Suprapubic skin (tissue), 4 donors: ENCODE results near the gene PSMD13. TPM values are rescaled to one million over a fixed set of nuclear protein-coding genes. Genes with fewer than 3 reads are reported as not detected.

Experiments
- DNase-seq, 2 donors: peaks; one replicate each; pipeline ENCODE4 v3.0.0-alpha.2; 2019; ENCODE audit warnings: low spot score in 2 of 2
- H3K27ac ChIP-seq: fragments of 200-600 bp; sonication (generic); one replicate; pipeline ENCODE4 v1.5.1; 2019
- H3K27me3 ChIP-seq: fragments of 200-600 bp; sonication (generic); one replicate; pipeline ENCODE4 v1.5.1; 2019
- H3K36me3 ChIP-seq: fragments of 200-600 bp; sonication (generic); one replicate; pipeline ENCODE4 v1.5.1; 2019
- H3K4me1 ChIP-seq: fragments of 200-600 bp; sonication (generic); one replicate; pipeline ENCODE4 v1.5.1; 2019
- H3K4me3 ChIP-seq: fragments of 200-600 bp; sonication (generic); one replicate; pipeline ENCODE4 v1.5.1; 2019; ENCODE audit warnings: mild to moderate bottlenecking
- H3K9me3 ChIP-seq: fragments of 200-600 bp; sonication (generic); one replicate; pipeline ENCODE4 v1.5.1; 2019
- CTCF ChIP-seq, 2 donors: fragments of 200-600 bp in 1 of 2; fragments of 450-650 bp in 1 of 2; sonication (generic) in 1 of 2; IDR thresholded peaks; one replicate each; pipeline ENCODE4 v1.5.1; 2016 to 2019; ENCODE audit warnings: antibody characterized with exemption in 2 of 2, mild to moderate bottlenecking in 1 of 2, moderate library complexity in 1 of 2
- EP300 ChIP-seq: sonication (generic); formaldehyde crosslinking; IDR thresholded peaks from one replicate; pipeline ENCODE4 v1.6.1; 2017; ENCODE audit warnings: antibody characterized with exemption
- POLR2A ChIP-seq, 2 donors: fragments of 450-650 bp; IDR thresholded peaks; one replicate each; pipeline ENCODE4 v1.6.1; 2017; ENCODE audit warnings: antibody characterized with exemption in 2 of 2, mild to moderate bottlenecking in 2 of 2, moderate library complexity in 2 of 2
- POLR2AphosphoS5 ChIP-seq, 3 donors: sonication (generic); formaldehyde crosslinking; IDR thresholded peaks; one replicate each; pipeline ENCODE4 v1.6.1; 2017; ENCODE audit warnings: antibody characterized with exemption in 3 of 3
- WGBS: methylation state at CpG from one replicate; pipeline ENCODE4 v1.1.5; 2018; 5-methylcytosine and 5-hydroxymethylcytosine counted together
- total RNA-seq, 4 donors: library from RNA; depleted of rRNA; stranded (reverse); fragments of >200 nt; gene quantifications; one replicate each; pipeline ENCODE4 v1.1.0, GENCODE V29; 2016

PSMD13 gene
- total RNA-seq, 4 donors from 2014 or later = 70.3 to 97.8 (median 87.3) TPM

DNA sequence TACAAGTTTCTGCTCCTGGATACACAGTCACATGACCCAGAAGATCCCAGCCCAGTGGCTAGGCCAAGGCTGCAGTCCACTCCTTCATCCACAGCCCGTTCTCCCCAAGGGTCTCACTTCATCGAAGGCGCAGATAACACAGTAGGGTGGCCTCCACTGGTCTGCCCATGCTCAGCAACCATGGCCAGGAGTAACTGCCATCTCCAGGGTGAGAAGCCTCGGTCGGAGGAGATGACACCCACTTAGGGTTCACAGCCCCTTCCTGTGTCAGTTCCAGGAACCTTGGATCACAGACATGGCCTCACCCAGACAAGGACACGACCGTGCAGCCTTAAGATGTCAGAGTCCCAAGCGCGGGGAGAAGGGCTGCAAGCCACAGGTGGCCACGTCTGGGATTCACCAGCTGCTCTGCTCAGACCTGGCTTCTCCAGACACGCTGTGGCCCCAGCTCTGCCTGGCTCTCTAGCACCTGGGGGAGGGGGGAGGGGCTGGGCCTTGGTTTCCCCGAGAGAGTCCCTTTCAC lies 32.1 kb upstream of the PSMD13 start:
- Histone ChIP-seq H3K9me3 (no peaks in the 10 kb centered on the region), H3K4me1 (peaks cover 46% of the 10 kb centered on the region), H3K27me3 (no peaks in the 10 kb centered on the region), H3K4me3 (no peak overlapping the region), H3K36me3 (peaks cover 45% of the 10 kb centered on the region), H3K27ac (no peak overlapping the region)
- TF ChIP-seq POLR2A (IDR thresholded peaks at IDR 0.05) = no peak
- no peak for TF ChIP-seq POLR2AphosphoS5 (IDR thresholded peaks at IDR 0.05)
- TF ChIP-seq CTCF (IDR thresholded peaks at IDR 0.05) = no peak
- TF ChIP-seq EP300 = no peak
- no peak for DNase-seq
- 83% methylated on average over 9 of the region's 12 CpGs for WGBS

DNA sequence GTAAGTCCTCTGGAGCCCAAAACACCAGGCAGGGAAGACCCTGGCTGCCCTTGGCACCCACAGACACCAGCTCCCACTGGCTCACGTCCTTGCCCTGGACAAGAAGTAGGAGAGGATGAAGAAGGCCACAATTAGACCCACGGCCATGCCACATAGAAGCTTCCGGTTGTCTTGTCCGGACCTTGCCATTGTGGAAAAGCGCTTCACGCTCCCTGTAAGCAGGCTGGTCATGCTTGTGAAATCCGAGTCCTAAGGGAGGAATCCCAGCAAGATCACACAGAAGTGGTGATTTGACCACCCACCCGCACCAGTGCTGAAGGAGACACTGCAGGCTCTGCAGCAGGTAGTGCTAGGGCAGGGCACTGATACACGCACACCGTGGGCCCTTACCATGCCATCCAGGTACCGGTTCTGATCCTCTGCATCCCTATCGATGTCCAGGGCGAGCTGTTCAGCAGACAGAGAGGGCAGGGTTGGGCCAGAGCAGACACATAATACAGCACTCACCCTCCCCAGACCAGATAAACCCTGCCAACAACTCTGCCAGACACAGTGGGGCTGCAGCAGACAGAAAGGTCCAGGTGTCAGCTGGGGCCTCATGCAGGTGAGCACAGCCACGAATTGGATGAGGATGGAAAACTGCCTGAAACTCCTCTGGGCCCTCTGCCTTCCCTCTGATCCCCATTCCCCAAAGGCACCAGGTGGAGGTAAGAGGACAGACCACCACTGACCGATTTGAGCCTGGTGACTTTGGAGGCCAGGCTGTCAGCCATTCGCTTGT lies 31.4 kb upstream of the PSMD13 start:
- peak overlapping the region; percentile 80 for H3K4me3 ChIP-seq

GRCh38 chr11:206002-206384 lies 30.8 kb upstream of the PSMD13 start:
- peaks cover 59% of the 10 kb centered on the region for H3K4me1 ChIP-seq
- peak; percentile 57 to 73 for DNase-seq
- peak overlapping the region; percentile 80 for H3K4me3 ChIP-seq
- no peaks in the 10 kb centered on the region for H3K27me3 ChIP-seq
- TF ChIP-seq POLR2A (IDR thresholded peaks at IDR 0.05) = no peak
- TF ChIP-seq POLR2AphosphoS5 (IDR thresholded peaks at IDR 0.05) = no peak
- no peak for TF ChIP-seq EP300
- no peak for TF ChIP-seq CTCF (IDR thresholded peaks at IDR 0.05)
- 93% methylated on average over 6 of the region's 7 CpGs for WGBS
- peaks cover 52% of the 10 kb centered on the region for H3K36me3 ChIP-seq
- H3K9me3 ChIP-seq = no peaks in the 10 kb centered on the region
- H3K27ac ChIP-seq = no peak overlapping the region

More for the DNA sequence above, 31.4 kb upstream of the PSMD13 start:
- DNase-seq = no peak
- 86% methylated on average over 13 of the region's 16 CpGs for WGBS
- Histone ChIP-seq H3K4me1 (peaks cover 53% of the 10 kb centered on the region), H3K27me3 (no peaks in the 10 kb centered on the region), H3K27ac (no peak overlapping the region), H3K36me3 (peaks cover 50% of the 10 kb centered on the region), H3K9me3 (no peaks in the 10 kb centered on the region)
- TF ChIP-seq EP300 = no peak
- TF ChIP-seq CTCF (IDR thresholded peaks at IDR 0.05) = no peak

DNA sequence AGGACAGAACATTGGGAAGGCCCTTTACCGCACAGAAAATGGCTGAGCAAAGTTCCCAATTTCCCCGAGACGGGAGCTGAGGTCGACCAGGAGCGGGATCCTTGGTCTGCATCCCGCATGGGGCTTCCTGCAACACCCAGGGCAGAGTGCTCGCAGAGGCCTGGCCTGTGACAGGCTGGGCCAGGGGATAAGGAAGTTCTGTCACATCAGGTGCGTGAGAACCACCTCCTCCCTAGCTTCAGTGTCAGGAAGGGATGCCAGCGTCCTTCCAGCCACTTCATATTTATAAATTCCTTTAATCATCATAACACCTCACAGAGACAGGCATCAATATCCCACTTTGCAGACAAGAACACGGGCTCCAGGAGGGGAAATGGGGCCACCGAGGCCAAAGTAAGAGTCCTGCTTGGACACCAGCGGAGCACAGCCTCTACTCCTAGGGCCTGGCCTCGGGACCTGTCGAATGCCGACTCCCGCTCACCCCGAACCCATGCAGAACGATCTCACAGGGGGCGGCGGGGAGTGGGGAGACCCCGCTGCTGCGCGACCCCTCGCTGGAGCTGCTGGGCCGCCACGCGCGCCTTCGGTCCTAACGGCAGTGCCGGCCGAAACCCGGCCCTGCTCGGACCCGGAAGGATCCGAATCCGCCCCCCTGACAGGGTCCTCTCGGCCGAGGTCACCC lies 30.1 kb upstream of the PSMD13 start:
- no peak for TF ChIP-seq CTCF (IDR thresholded peaks at IDR 0.05)
- TF ChIP-seq EP300 = no peak
- TF ChIP-seq POLR2A (IDR thresholded peaks at IDR 0.05) = no peak
- TF ChIP-seq POLR2AphosphoS5 (IDR thresholded peaks at IDR 0.05) = no peak

More for the DNA sequence above, 30.1 kb upstream of the PSMD13 start:
- H3K27ac ChIP-seq = peak overlapping the region; percentile 100
- peak overlapping the region; percentile 80 for H3K4me3 ChIP-seq
- H3K27me3 ChIP-seq = no peaks in the 10 kb centered on the region
- H3K4me1 ChIP-seq = peaks cover 61% of the 10 kb centered on the region
- H3K36me3 ChIP-seq = peaks cover 53% of the 10 kb centered on the region
- peak; percentile 80 to 81 for DNase-seq
- WGBS = 0% methylated on average over 11 of the region's 39 CpGs
- H3K9me3 ChIP-seq = no peaks in the 10 kb centered on the region
